GM21528 (cell line): ENCODE data around the gene ITSN2.

Source experiments
- ATAC-seq: cut with Tn5 transposase; IDR thresholded peaks from one replicate; pipeline ENCODE4 v1.9.1; 2021; ENCODE audit warnings: mild to moderate bottlenecking, moderate library complexity; ENCODE audit not compliant: unreplicated experiment, low FRiP score

Gene ITSN2

DNA sequence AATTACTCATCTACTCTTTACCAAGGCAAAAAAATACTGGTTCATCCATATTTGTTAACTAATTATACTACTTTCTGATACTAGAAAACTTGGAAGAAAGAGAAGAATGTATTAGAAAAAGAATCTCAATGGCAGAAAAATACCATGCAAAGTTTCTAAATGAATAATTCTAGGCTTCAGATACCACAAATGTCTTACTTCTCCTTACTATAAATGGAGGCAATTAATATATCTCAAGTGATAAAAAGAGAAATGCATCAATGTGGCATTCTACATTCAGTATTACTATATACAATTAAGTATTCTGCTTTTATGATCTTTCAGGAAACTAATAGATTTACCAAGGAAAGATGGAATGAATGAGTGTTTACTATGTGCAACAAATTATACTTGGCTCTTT, 85.5 kb downstream of the ITSN2 start:
- no peak for ATAC-seq

DNA sequence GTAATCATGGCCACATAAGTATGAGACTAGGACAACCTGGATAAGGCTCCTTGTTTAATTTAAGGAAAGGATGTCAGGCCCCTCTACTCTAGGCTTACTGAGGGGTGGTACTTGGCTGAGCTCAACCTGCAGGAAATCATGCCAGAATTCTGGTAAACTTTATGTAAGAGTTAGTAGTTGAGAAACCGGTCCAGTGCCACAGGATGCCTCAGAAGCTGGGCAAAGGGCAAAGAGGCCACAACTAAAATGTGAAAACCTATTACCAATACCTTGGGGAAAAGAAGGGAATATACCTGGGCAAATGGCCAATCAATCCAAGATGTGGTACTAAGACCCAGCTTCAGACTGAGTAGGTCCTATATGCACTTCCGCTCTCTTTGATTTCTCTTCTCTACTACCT, 86.7 kb downstream of the ITSN2 start:
- ATAC-seq = no peak

DNA sequence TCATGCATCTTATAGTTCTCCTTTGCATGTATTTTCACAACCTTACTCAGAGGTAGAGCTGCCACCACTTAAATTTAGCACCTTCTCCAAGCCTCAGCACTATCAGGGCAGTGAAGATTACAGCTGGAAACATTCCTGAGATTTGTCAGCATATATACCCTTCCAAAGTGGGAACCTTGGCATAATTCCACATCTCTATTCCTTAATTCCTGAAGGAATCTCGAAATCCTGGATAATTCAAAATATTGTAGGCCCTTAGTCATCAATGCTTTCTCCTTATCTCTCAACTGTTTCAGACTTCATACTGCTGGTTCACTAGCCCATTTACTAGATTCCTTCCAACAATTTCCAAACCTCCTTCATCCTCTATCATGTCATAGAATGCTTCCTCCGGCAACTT, 87.4 kb downstream of the ITSN2 start:
- no peak for ATAC-seq

DNA sequence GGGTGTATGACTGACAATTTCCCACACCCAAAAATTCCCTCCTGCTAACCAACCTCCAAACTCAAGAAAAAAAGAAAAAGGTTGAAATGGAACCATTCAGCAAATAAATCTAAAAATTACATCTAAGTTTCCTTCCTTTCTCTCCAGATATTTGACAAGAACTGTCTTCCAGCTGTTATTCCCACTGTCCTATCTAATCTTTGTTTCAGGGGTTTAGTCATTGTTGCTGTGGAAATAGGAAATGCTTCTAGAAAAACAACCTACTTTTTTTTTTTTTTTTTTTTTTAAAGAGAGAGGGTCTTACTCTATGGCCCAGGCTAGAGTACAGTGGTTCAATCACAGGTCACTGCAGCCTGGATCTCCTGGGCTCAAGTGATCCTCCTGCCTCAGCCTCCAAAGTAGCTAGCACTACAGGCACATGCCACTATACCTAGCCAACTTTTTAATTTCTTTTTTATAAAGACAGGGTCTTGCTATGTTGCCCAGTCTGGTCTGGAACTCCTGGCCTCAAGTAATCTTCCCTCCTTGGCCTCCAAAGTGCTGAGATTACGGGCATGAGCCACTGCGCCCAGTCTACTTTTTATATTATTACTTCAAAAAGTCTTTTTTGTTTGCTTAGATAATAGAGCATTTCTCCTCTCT, 88.1 kb downstream of the ITSN2 start:
- ATAC-seq = no peak

DNA sequence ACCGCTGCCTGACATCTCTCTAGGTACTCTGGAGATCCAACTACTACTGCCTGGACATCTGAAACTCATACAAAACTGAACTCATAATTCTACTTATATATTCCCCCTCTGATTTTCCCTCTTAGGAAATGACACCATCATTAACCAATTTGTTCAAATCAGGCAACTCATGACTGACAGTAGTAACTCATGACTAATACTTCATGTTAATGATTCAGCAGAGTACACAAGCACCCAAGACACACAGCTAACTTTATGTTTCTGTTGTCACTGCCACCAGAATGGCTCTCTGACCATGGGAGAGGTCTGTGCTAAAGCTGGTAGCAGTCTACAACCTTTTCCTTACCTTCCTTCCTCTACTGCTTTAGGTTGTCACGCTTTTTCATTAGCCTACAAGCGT, 91.1 kb downstream of the ITSN2 start:
- no peak for ATAC-seq

DNA sequence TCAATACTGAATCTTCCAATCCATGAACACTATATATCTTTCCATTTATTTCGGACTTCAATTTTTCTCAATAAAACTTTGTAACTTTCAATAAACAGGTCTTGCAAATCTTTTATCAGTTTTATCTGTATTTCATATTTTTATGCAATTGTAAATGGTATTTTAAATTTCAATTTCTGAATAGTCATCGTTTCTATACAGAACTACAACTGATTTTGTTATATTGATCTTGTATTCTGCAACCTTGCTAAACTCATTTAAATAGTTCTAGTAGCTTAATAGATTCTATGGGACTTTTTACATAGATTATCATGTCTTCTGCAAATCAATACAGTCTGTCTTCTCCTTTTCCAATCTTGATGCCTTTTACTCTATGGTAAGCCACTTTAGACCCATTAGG, 95.1 kb downstream of the ITSN2 start:
- no peak for ATAC-seq

DNA sequence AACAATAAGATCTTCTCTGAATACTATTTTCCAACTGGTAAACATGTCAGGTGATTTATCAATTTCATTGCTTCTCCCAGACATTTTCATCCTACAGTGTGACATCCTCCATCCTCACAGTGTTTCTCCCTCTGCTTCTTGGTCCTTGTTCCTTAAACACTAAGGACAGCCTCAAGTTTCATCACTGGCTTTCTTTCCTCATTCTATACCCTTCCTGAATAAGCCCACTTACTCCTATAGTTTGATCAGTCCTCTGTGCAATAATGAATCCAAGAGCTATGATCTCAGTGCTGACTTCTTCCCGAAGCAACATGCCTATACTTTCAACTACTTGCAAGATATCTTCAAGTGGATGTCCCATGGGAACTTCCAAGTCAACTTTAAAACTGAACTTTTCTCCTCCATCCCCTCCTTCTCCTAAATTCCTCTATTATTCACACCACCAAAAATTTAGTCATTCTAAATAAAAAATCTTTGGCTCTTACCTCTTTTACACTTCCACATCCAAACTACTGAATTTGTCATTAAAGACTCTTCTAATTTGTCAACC, 97.8 kb downstream of the ITSN2 start:
- ATAC-seq = no peak

DNA sequence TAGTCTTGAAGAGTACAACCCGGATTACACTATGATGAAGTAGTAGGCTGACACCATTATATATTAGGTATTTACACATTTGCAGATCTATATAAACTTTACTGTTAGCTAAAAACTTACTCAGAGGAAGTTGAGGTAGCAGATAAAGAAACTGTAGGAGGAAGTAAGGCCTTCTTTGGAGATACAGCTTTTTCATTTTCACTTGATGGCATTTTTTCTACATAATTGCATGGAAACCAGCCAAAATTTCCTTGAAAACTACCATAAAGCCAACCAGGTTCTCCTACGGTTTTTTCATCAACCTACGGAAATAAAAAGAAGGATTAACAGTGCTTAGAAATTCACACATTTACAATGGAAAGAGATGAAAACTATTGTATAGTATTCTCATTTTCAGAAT, 98.9 kb downstream of the ITSN2 start:
- ATAC-seq = no peak

DNA sequence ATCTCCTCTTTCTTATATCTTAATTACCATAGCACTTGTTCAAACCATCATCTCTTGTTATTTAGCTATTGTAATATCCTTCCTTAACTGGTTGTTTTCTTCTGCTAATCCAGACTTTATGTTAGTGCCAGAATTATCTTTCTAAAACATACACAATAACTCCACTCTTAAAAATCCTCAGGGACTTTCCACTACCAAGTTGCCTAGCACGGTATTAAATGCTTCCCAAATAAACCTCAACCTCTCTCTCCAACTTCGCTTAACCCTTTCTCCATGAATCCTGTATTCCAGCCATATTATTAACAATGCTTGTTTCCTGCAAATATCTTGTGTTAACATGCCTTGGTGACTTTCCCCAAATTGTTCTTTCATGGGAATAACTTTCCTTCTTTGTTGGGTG, 101.0 kb downstream of the ITSN2 start:
- no peak for ATAC-seq

DNA sequence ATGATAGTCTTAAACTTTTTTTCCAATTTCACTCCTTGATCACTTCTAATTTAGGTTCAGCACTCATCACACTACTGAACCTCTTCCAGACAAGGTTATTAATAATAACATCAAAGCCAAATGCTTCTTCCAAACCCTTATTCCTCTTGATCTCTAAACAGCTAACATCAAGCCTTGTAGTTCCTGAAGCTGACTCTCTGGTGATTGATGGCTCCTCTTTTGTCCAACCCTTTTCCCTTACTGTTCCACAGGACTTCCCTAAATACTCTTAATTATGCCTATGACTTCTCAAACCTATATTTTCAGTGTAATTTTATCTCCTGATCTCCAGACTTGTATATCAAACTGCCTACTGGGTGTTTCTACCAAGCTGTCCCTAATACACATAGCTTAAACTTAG, 101.6 kb downstream of the ITSN2 start:
- ATAC-seq = no peak

DNA sequence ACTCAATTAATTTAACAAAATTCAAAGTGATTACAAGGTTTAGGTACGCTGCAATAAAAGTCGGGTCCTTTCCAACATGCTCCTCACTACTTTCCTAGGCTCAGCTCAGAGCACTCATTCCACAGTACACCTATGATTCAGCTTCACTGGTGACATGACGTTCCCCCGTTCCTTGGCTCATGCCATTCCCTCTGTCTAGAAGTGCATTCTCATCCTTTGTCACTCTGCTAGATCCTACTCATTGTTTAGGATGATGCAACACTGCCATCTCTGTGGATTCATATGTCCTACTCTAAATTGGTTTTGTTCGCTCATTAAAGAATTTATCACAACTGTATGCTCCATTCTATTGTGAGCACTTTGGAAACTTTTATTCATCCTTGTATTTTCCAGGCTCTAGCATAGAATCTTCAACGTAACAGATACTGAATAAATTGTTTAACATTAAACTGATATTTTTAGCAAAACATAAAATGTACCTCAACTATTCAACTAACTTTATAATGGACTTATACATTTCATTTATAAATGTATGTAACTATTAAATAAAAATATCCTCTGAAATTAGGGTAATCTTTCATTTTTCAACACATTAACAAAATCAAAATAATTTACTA, 106.9 kb downstream of the ITSN2 start:
- ATAC-seq = no peak

DNA sequence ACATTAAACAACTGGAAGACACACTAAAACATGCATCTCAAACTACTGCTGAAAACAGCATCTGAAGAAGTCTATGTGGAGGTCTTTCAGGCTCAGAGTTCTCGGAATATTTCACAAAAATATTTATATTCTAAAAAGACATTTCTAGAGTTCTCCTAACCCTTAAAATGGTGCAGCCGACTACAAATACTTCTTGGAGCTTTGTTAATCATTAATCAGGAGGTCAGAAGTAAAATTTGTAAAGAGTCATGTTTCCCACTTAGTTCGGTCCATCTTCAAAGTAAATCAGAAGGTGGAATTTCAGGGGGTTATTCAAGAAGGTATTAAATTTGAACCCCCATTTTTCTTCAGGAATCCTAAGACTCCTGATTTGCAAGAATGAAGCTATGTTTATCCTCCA, 112.7 kb downstream of the ITSN2 start:
- ATAC-seq = no peak

DNA sequence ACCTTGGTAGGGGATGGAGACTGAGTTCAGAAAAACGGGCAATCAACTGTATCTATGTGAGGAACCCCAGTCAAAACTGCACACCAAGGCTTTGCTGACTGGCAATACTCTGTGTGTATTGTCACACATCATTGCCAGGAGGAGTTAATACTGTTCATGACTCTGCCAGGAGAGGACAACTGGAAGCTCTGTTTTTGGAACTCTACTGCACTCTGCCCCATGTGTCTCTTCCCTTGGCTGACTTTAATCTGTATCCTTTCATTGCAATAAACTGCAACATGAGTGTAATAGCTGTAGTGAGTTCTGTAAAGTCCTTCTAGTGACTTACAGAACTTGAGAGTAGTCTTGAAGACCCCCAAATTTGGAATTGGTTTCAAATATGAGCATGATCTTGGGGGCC, 113.2 kb downstream of the ITSN2 start:
- ATAC-seq = no peak

DNA sequence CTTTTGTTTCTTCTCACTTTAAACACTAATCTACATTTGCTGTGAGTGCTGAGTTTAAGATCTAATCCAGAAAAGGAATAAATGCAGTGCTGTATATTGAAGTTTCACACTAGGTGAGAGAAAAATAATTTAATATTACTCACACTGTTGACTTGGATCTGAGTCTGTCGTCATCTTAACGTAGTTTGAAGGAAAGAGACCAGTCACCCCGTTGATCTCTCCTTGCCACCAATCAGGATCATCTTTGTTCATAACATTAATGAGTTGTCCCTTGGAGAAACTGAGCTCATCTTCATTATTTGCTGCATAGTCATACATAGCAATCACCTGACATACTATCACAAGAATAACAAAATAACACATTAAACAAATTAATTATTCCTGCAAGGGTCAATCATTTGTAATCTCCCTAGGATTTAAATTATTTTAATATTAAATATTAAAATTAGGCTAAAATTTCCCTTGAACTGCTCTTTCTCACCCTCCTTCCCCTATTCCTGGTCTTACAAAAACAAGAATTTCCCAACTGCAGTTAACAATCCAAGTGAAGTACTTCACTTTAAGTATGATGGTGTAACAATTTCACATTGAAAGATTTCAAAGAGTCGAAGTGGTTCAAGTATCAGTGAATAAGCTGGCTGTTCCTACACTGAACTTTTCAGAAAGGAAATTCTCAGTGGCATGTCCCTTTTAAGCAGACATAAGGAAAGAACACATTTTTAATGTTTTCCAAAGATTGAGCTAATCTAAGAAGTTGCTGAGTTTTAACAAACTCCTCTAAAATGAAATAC, 114.2 kb downstream of the ITSN2 start:
- no peak for ATAC-seq

DNA sequence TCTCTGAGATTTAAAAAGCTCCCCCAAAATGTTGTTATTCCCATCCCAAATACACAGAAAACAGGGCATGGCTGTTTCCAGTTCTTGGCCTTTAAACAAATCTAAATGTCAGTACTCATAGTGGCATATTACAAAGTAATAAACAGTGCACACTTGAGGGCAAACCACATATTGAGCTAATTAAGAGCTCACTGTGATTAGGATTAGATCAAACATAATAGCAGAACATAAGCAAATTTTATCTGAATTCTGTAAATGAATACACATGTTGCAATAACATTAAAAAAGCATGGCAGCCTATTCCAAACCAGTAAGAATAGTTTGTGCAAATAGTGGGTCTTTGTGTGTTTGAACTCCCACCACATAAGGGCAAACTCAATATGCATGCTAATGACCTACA, 118.8 kb downstream of the ITSN2 start:
- ATAC-seq = no peak

DNA sequence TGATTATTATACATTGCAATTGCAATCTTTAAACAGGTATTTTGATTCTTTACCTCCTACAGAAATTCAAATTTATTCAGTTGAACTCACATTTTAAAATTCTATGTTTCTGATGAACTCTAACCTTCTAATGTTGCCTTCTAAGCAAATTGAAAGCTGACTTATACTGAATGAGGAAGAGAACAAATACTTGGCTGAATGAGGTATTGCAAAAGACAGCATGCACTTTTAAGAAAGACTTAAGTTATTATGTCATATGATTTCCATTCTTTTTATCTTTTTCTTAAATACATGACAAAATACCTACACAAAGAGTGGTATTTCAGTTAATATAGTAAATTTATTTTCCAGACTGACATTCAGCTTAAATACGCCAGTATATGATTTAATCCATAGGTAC, 120.8 kb downstream of the ITSN2 start:
- ATAC-seq = no peak

DNA sequence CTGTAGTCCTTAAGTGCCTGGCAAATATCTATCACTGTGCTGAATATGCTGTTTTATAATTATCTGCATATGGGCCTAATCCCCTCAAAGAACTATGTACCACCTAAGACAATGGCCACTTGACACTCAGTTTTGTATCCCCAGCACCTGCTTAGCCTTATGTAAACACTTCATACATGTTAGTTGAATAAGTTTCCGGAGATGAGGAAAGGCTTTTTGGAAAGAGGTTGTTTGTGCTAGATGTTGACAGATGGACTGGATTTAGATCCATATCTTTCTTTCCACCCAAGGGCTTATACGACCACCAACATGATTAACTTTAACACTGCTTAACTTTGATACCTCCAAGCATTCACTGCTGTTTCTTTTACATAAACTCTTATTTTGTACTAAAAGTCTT, 122.2 kb downstream of the ITSN2 start:
- ATAC-seq = no peak

DNA sequence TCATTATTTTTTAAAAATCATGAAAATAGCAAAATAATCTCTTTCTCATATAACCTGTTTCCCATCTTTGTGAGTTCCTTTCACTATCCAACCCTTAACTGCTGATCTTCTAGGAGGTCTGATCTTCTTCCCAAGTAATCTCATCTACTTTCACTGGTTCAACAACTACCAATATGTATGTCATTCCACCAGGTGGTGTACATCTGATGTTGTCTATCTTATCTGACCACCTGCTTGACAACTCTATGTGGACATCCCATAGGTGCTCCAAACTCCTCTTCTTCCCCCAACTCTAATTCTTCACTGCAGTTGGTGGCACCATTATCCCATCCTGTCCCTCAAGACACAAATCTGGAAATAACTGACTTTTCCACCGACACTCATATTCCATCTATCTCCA, 123.0 kb downstream of the ITSN2 start:
- ATAC-seq = no peak

DNA sequence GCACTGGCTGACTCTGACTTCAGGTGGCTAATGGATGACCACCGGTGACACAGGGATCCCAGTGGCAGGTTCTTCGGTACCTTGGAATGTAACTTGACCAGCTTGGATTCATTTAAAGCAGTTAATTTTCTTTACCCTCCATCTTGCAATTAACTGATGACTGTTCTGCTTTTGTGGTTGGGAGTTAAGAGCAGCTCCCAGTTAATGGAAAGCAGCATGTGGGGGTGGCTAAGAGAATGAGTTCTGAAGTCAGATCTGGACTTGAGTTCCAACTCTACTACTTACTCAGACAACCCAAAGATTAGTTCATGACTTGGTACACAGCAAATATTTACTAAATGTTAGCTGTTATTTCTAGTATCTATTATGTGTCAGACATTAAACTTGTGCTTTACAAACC, 127.0 kb downstream of the ITSN2 start:
- ATAC-seq = no peak

DNA sequence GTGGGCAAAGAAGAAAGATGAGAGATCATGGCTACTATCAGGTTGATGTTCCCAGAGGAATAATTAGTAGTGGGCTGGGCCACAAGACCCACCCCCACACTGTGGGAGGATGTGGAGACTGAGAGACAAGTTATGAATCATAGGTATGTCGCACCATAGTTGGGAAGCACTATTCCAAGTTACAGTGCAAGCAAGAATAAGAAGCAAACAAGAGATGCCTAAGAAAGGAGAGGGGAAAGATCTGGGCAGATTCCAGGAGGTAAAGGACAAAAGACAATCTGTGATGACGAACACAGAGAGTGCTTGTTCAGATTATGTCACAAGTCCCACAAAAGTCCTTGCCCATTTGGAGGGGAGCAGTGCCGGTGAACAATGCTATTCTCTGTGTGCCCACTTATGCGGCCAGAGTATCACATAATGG, 128.9 kb downstream of the ITSN2 start:
- ATAC-seq = no peak

DNA sequence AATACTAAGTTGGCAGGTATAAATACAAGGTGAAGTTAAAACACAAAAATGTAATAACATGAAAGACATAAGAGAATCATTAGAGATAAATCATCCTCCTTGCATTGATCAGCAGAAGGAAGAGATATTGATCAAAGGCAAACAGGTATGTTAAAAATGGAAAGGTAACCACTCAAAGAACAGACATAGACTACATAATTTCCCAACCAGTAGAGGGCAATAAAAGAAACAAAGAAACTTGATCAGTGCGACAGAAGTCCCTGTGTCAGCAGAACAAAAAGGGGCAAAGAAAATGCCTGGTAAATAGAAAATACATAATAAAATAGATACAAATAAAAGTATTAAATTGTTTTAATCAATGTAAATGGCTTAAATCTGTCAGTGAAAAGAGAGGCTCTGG, 131.9 kb downstream of the ITSN2 start:
- no peak for ATAC-seq
